H9 (cell line): ENCODE measurements around the gene PLSCR5. TPM values are rescaled to one million over a fixed set of nuclear protein-coding genes. Genes with fewer than 3 reads are reported as not detected.

Experiments
- DNase-seq: peaks from one replicate; pipeline ENCODE4 v3.0.0-alpha.2; 2017
- H2AFZ ChIP-seq: one replicate; pipeline ENCODE4 v1.6.1; 2013; ENCODE audit warnings: mild to moderate bottlenecking, low read length, control low read depth, moderate library complexity
- H2AK5ac ChIP-seq: 2 replicates; pipeline ENCODE4 v1.6.1; 2013; ENCODE audit warnings: low read length, control low read depth, mixed read lengths; ENCODE audit not compliant: insufficient read length
- H2BK120ac ChIP-seq: one replicate; pipeline ENCODE4 v1.6.1; 2013; ENCODE audit warnings: low read depth, mild to moderate bottlenecking, low read length, control low read depth, inconsistent platforms; ENCODE audit not compliant: poor library complexity, severe bottlenecking
- H2BK12ac ChIP-seq: 2 replicates; pipeline ENCODE4 v1.6.1; 2013; ENCODE audit warnings: low read length, control low read depth, mixed read lengths, low read depth; ENCODE audit not compliant: insufficient read length
- H2BK15ac ChIP-seq: 2 replicates; pipeline ENCODE4 v1.6.1; 2013; ENCODE audit warnings: low read depth, low read length, control low read depth
- H2BK20ac ChIP-seq: one replicate; pipeline ENCODE4 v1.6.1; 2013; ENCODE audit warnings: low read depth, mild to moderate bottlenecking, low read length, control low read depth, inconsistent platforms; ENCODE audit not compliant: poor library complexity, severe bottlenecking
- H2BK5ac ChIP-seq: 2 replicates; pipeline ENCODE4 v1.6.1; 2013; ENCODE audit warnings: low read length, control low read depth, mixed read lengths; ENCODE audit not compliant: insufficient read length
- H3K14ac ChIP-seq: 2 replicates; pipeline ENCODE4 v1.6.1; 2013; ENCODE audit warnings: low read length, control low read depth; ENCODE audit not compliant: insufficient read depth
- H3K18ac ChIP-seq: 2 replicates; pipeline ENCODE4 v1.6.1; 2013; ENCODE audit warnings: low read depth, mild to moderate bottlenecking, mixed read lengths, low read length, control low read depth; ENCODE audit not compliant: insufficient read length
- H3K23ac ChIP-seq: 2 replicates; pipeline ENCODE4 v1.6.1; 2013; ENCODE audit warnings: low read length, control low read depth, mixed read lengths, low read depth; ENCODE audit not compliant: insufficient read length
- H3K23me2 ChIP-seq: 2 replicates; pipeline ENCODE4 v1.6.1; 2013; ENCODE audit warnings: low read depth, mild to moderate bottlenecking, mixed read lengths, low read length, control low read depth; ENCODE audit not compliant: insufficient read length, poor library complexity, severe bottlenecking
- H3K27ac ChIP-seq: 2 replicates; pipeline ENCODE4 v1.5.1; 2013; ENCODE audit warnings: low read length, control low read depth, mixed read lengths, low read depth; ENCODE audit not compliant: insufficient read length
- H3K27me3 ChIP-seq: 2 replicates; pipeline ENCODE4 v1.6.1; 2013; ENCODE audit warnings: low read length, control low read depth, inconsistent platforms; ENCODE audit not compliant: insufficient read depth
- H3K4ac ChIP-seq: 2 replicates; pipeline ENCODE4 v1.6.1; 2013; ENCODE audit warnings: low read depth, mild to moderate bottlenecking, control low read depth, inconsistent platforms, low read length, moderate library complexity
- H3K4me1 ChIP-seq: 2 replicates; pipeline ENCODE4 v1.6.1; 2013; ENCODE audit warnings: low read length, control low read depth, inconsistent platforms; ENCODE audit not compliant: insufficient read depth
- H3K4me2 ChIP-seq: 2 replicates; pipeline ENCODE4 v1.6.1; 2013; ENCODE audit warnings: low read length, control low read depth, mixed read lengths; ENCODE audit not compliant: insufficient read length, insufficient read depth
- H3K56ac ChIP-seq: 2 replicates; pipeline ENCODE4 v1.6.1; 2013; ENCODE audit warnings: low read depth, mild to moderate bottlenecking, mixed read lengths, low read length, control low read depth; ENCODE audit not compliant: insufficient read length
- H3K79me1 ChIP-seq: 2 replicates; pipeline ENCODE4 v1.6.1; 2013; ENCODE audit warnings: low read depth, mild to moderate bottlenecking, moderate library complexity, low read length, control low read depth, inconsistent platforms; ENCODE audit not compliant: insufficient read depth, poor library complexity, severe bottlenecking
- H3K79me2 ChIP-seq: 2 replicates; pipeline ENCODE4 v1.6.1; 2013; ENCODE audit warnings: low read length, control low read depth, inconsistent platforms; ENCODE audit not compliant: insufficient read depth
- H3K9ac ChIP-seq: 2 replicates; pipeline ENCODE4 v1.6.1; 2013; ENCODE audit warnings: low read length, control low read depth, mixed read lengths; ENCODE audit not compliant: insufficient read length; ENCODE audit errors: extremely low read depth
- H3K9me3 ChIP-seq: one replicate; pipeline ENCODE4 v1.6.1; 2013; ENCODE audit warnings: low read depth, low read length, inconsistent platforms; ENCODE audit not compliant: control insufficient read depth
- H3T11ph ChIP-seq: one replicate; pipeline ENCODE4 v1.6.1; 2013; ENCODE audit warnings: mild to moderate bottlenecking, low read length, control low read depth, inconsistent platforms
- H4K20me1 ChIP-seq: one replicate; pipeline ENCODE4 v1.6.1; 2013; ENCODE audit not compliant: control insufficient read depth, insufficient read length, insufficient read depth
- H4K5ac ChIP-seq: 2 replicates; pipeline ENCODE4 v1.6.1; 2013; ENCODE audit warnings: low read depth, mild to moderate bottlenecking, mixed read lengths, low read length, control low read depth; ENCODE audit not compliant: insufficient read length
- H4K8ac ChIP-seq: replicated peaks from 2 replicates; pipeline ENCODE4 v1.6.1; 2013; ENCODE audit warnings: low read length, control low read depth, mixed read lengths, low read depth; ENCODE audit not compliant: insufficient read length
- H4K91ac ChIP-seq: 2 replicates; pipeline ENCODE4 v1.6.1; 2013; ENCODE audit warnings: low read depth, mild to moderate bottlenecking, moderate library complexity, mixed read lengths, low read length, control low read depth; ENCODE audit not compliant: insufficient read length
- H3K27ac Mint-ChIP-seq, 3 experiments: 2 replicates in 2 of 3; 3 replicates in 1 of 3; pipeline ENCODE4 v1.8.0; 2020 to 2021; ENCODE audit warnings: mixed read lengths in 3 of 3, mild to moderate bottlenecking in 1 of 3, moderate library complexity in 1 of 3
- H3K27me3 Mint-ChIP-seq: 2 replicates; pipeline ENCODE4 v1.8.0; 2021; ENCODE audit warnings: low read depth, mild to moderate bottlenecking, moderate library complexity, mixed read lengths
- H3K36me3 Mint-ChIP-seq, 3 experiments: 2 replicates in 2 of 3; 3 replicates in 1 of 3; pipeline ENCODE4 v1.8.0; 2020 to 2021; ENCODE audit warnings: low read depth in 3 of 3, mixed read lengths in 3 of 3; ENCODE audit not compliant: insufficient read depth in 1 of 3
- H3K4me1 Mint-ChIP-seq, 2 experiments: 2 replicates each; pipeline ENCODE4 v1.8.0; 2020; ENCODE audit warnings: mixed read lengths in 2 of 2
- H3K4me3 Mint-ChIP-seq, 2 experiments: 2 replicates in 1 of 2; 3 replicates in 1 of 2; pipeline ENCODE4 v1.8.0; 2020 to 2021; ENCODE audit warnings: mild to moderate bottlenecking in 2 of 2, mixed read lengths in 2 of 2, moderate library complexity in 1 of 2
- H3K9me3 Mint-ChIP-seq, 2 experiments: 2 replicates in 1 of 2; 3 replicates in 1 of 2; pipeline ENCODE4 v1.8.0; 2020; ENCODE audit warnings: mild to moderate bottlenecking in 2 of 2, mixed read lengths in 2 of 2, moderate library complexity in 1 of 2
- CTCF ChIP-seq: fragments of 200-600 bp; sonication (generic); conservative IDR thresholded peaks from 3 replicates; pipeline ENCODE4 v1.8.0; 2021; ENCODE audit warnings: antibody characterized with exemption, mild to moderate bottlenecking
- total RNA-seq: library from RNA; stranded (reverse); gene quantifications from 2 replicates; pipeline ENCODE4 v1.2.1, GENCODE V29; 2021

PLSCR5 gene
- total RNA-seq, 1 experiment from 2014 or later = not detected

- Histone ChIP-seq H3K9ac (no peak overlapping the region), H3K27me3 (no peaks in the 10 kb centered on the region), H2AK5ac (no peak overlapping the region), H3K18ac (no peak overlapping the region), H3K9me3 (peaks cover 8% of the 10 kb centered on the region), H3K79me2 (no peaks in the 10 kb centered on the region), H3K56ac (no peak overlapping the region), H2BK12ac (no peak overlapping the region), H4K20me1 (no peaks in the 10 kb centered on the region), H2BK120ac (no peak overlapping the region), H3K23me2 (no peaks in the 10 kb centered on the region), H2BK20ac (no peak overlapping the region), H4K91ac (no peak overlapping the region), H3K14ac (no peak overlapping the region), H3T11ph (no peak overlapping the region), H2BK5ac (no peak overlapping the region), H3K4ac (no peak overlapping the region), H3K27ac (no peak overlapping the region), H4K8ac (no peak overlapping the region), H2BK15ac (no peak overlapping the region), H3K4me1 (no peaks in the 10 kb centered on the region), H3K4me2 (no peak overlapping the region), H4K5ac (no peak overlapping the region), H2AFZ (no peak overlapping the region), H3K23ac (no peak overlapping the region), H3K79me1 (no peaks in the 10 kb centered on the region)
- H3K27me3 Mint-ChIP-seq = no peaks in the 10 kb centered on the region
- no peak for DNase-seq
- TF ChIP-seq CTCF = peak; percentile 69; the same call in 2 of the 3 replicates
- peaks cover 0 to 20% of the 10 kb centered on the region in 2 experiments; a peak in 2 of 4 replicates for H3K4me1 Mint-ChIP-seq
- no peak overlapping the region for H3K27ac Mint-ChIP-seq
- no peak overlapping the region for H3K4me3 Mint-ChIP-seq
- H3K9me3 Mint-ChIP-seq = peaks cover 10 to 14% of the 10 kb centered on the region in 2 experiments
- peaks cover 7 to 14% (median 10%) of the 10 kb centered on the region in 3 experiments; a peak in 6 of 7 replicates for H3K36me3 Mint-ChIP-seq
These were observed 27.5 kb downstream of the PLSCR5 start for GRCh38 chr3:146577662-146578061.
